Keratinocyte (primary cell): Measurements from ENCODE around the gene NMB. TPM values are rescaled to one million over a fixed set of nuclear protein-coding genes. Genes with fewer than 3 reads are reported as not detected.

Experiments used
- DNase-seq: peaks from one replicate; pipeline ENCODE4 v3.0.0-alpha.2; 2011; ENCODE audit warnings: low read depth, missing footprints, low spot score
- FAIRE-seq: peaks from 2 replicates; lab custom pipeline; 2011; peaks lifted over from hg19 to GRCh38; lab: Jason Lieb, UNC
- H2AFZ ChIP-seq: 2 replicates; pipeline ENCODE4 v1.6.0; 2012; ENCODE audit warnings: low read length, control low read depth, inconsistent platforms; ENCODE audit not compliant: control insufficient read depth
- H3K27ac ChIP-seq: 2 replicates; pipeline ENCODE4 v1.5.1; 2011; ENCODE audit warnings: low read length; ENCODE audit not compliant: control insufficient read depth, insufficient read depth
- H3K27me3 ChIP-seq: 3 replicates; pipeline ENCODE4 v1.6.0; 2011; ENCODE audit warnings: low read length; ENCODE audit not compliant: control insufficient read depth, insufficient read depth; ENCODE audit errors: extremely low read depth
- H3K36me3 ChIP-seq, 2 experiments: 2 replicates in 1 of 2; 3 replicates in 1 of 2; pipeline ENCODE4 v1.5.1; 2011; ENCODE audit warnings: low read length in 2 of 2, mild to moderate bottlenecking in 1 of 2; ENCODE audit not compliant: control insufficient read depth in 2 of 2, insufficient read depth in 2 of 2; ENCODE audit errors: extremely low read depth in 1 of 2
- H3K4me1 ChIP-seq: 3 replicates; pipeline ENCODE4 v1.5.1; 2011; ENCODE audit warnings: low read length; ENCODE audit not compliant: control insufficient read depth, insufficient read depth; ENCODE audit errors: extremely low read depth
- H3K4me2 ChIP-seq: 3 replicates; pipeline ENCODE4 v1.6.0; 2011; ENCODE audit warnings: low read depth, low read length; ENCODE audit not compliant: control insufficient read depth, insufficient read depth; ENCODE audit errors: extremely low read depth
- H3K4me3 ChIP-seq, 3 experiments: fragments of 200-600 bp in 1 of 3; sonication (generic) in 1 of 3; 2 replicates in 2 of 3; 3 replicates in 1 of 3; pipeline ENCODE4 v1.5.1; 2011 to 2016; ENCODE audit warnings: low read length in 3 of 3, mild to moderate bottlenecking in 3 of 3, control low read depth in 2 of 3, inconsistent platforms in 1 of 3, low read depth in 1 of 3, mixed read lengths in 1 of 3, mixed run types in 1 of 3, moderate library complexity in 1 of 3; ENCODE audit not compliant: control insufficient read depth in 2 of 3, insufficient read depth in 2 of 3; ENCODE audit errors: extremely low read depth in 1 of 3
- H3K79me2 ChIP-seq: 2 replicates; pipeline ENCODE4 v1.6.0; 2012; ENCODE audit warnings: low read length; ENCODE audit not compliant: control insufficient read depth, insufficient read depth
- H3K9ac ChIP-seq: 3 replicates; pipeline ENCODE4 v1.6.0; 2011; ENCODE audit warnings: low read length; ENCODE audit not compliant: control insufficient read depth, insufficient read depth; ENCODE audit errors: extremely low read depth
- H3K9me1 ChIP-seq: 3 replicates; pipeline ENCODE4 v1.6.0; 2011; ENCODE audit warnings: low read length; ENCODE audit not compliant: control insufficient read depth, insufficient read depth; ENCODE audit errors: extremely low read depth
- H3K9me3 ChIP-seq: 2 replicates; pipeline ENCODE4 v1.5.1; 2012; ENCODE audit warnings: low read depth, low read length; ENCODE audit not compliant: control insufficient read depth
- H4K20me1 ChIP-seq: 3 replicates; pipeline ENCODE4 v1.6.0; 2011; ENCODE audit warnings: low read length; ENCODE audit not compliant: control insufficient read depth, insufficient read depth; ENCODE audit errors: extremely low read depth
- EZH2 ChIP-seq: IDR thresholded peaks from one replicate; pipeline ENCODE4 v1.6.1; 2012; ENCODE audit warnings: inconsistent platforms, mild to moderate bottlenecking, low read length, moderate library complexity
- dilution Hi-C: fragments of 300-500 bp; cut with MboI; formaldehyde crosslinking; loops from one replicate; pipeline ENCODE4 v1.7.0; 2020; ENCODE audit warnings: low sequenced_read_pairs; ENCODE audit not compliant: extremely low pct_ligation_motif_present
- polyA minus RNA-seq, 3 experiments: library from RNA; depleted of rRNA, polyadenylated mRNA; stranded (reverse); fragments of >200 nt; gene quantifications; 1 replicate in 1 of 3; 2 replicates in 1 of 3; 3 replicates in 1 of 3; pipeline ENCODE4 v1.2.3, GENCODE V29; 2011
- polyA plus RNA-seq, 5 experiments: library from polyadenylated mRNA; depleted of rRNA in 3 of 5; stranded (reverse) in 3 of 5; stranded (forward) in 1 of 5; unstranded in 1 of 5; fragments of >200 nt; gene quantifications; 1 replicate in 1 of 5; 2 replicates in 3 of 5; 3 replicates in 1 of 5; pipeline versions ENCODE4 v1.2.1 to v1.2.3, GENCODE V29; 2011 to 2012; ENCODE audit warnings: missing spikeins in 2 of 5, low read depth in 1 of 5, low replicate concordance in 1 of 5
- TF ChIP-seq, protein P1 (sequence below), 3 experiments: IDR thresholded peaks in 1 of 3; conservative IDR thresholded peaks in 1 of 3; optimal IDR thresholded peaks in 1 of 3; 2 replicates in 2 of 3; 3 replicates in 1 of 3; pipeline versions ENCODE3 to v1.5.1; 2011; ENCODE audit warnings: low read length in 3 of 3, mild to moderate bottlenecking in 3 of 3, moderate library complexity in 2 of 3, control low read depth in 1 of 3, inconsistent platforms in 1 of 3; ENCODE audit not compliant: insufficient read depth in 2 of 3; ENCODE audit errors: extremely low read depth in 1 of 3

Gene NMB
- polyA plus RNA-seq = 2.8 to 4.1 TPM (median 3.9 TPM) in 3 replicates
- polyA plus RNA-seq (2011; ENCODE audit: low read depth) = 0.36 TPM
- polyA plus RNA-seq (2011; cell fraction: cytosol; rRNA removed) = 2.8 and 3.8 TPM in 2 replicates
- 1.2 and 1.3 TPM in 2 replicates for polyA plus RNA-seq (2011; cell fraction: nucleus; rRNA removed)
- 1.9 and 6.2 TPM in 2 replicates for polyA plus RNA-seq (2012; ENCODE audit: low replicate concordance)
- 0.29 to 1.4 TPM (median 0.66 TPM) in 3 replicates for polyA minus RNA-seq
- polyA minus RNA-seq (2011; cell fraction: cytosol; rRNA and poly(A)+ RNA removed) = 2.7 TPM
- polyA minus RNA-seq (2011; cell fraction: nucleus; rRNA and poly(A)+ RNA removed) = 0.95 and 1.1 TPM in 2 replicates

GRCh38 chr15:84658080-84658787 is at the start of gene NMB:
TSS of gene NMB (minus strand) at chr15:84658199. CDS start at chr15:84658152, 47 bp downstream.
- dilution Hi-C loops = no loop called here
- Histone ChIP-seq H3K9me3 (no peaks in the 10 kb centered on the region), H3K27me3 (no peaks in the 10 kb centered on the region), H3K27ac (peak within 1 kb of the TSS; percentile 38), H3K36me3 (peaks cover 0 to 5% of the 10 kb centered on the region in 2 experiments), H3K4me2 (peak within 1 kb of the TSS; percentile 70), H3K9me1 (no peaks in the 10 kb centered on the region), H4K20me1 (no peaks in the 10 kb centered on the region), H3K4me3 (peak within 1 kb of the TSS; percentile 37 to 71 (median 65)), H3K4me1 (peaks cover 21% of the 10 kb centered on the region), H2AFZ (peak within 1 kb of the TSS; percentile 70), H3K9ac (peak within 1 kb of the TSS; percentile 73), H3K79me2 (peaks cover 8% of the 10 kb centered on the region)
- FAIRE-seq (no peak), DNase-seq (no peak)
- no peak for TF ChIP-seq EZH2
- TF ChIP-seq, protein P1, sequence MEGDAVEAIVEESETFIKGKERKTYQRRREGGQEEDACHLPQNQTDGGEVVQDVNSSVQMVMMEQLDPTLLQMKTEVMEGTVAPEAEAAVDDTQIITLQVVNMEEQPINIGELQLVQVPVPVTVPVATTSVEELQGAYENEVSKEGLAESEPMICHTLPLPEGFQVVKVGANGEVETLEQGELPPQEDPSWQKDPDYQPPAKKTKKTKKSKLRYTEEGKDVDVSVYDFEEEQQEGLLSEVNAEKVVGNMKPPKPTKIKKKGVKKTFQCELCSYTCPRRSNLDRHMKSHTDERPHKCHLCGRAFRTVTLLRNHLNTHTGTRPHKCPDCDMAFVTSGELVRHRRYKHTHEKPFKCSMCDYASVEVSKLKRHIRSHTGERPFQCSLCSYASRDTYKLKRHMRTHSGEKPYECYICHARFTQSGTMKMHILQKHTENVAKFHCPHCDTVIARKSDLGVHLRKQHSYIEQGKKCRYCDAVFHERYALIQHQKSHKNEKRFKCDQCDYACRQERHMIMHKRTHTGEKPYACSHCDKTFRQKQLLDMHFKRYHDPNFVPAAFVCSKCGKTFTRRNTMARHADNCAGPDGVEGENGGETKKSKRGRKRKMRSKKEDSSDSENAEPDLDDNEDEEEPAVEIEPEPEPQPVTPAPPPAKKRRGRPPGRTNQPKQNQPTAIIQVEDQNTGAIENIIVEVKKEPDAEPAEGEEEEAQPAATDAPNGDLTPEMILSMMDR (optimal IDR thresholded peaks at IDR 0.05 in 1 of 3, IDR thresholded peaks at IDR 0.05 in 1 of 3, conservative IDR thresholded peaks at IDR 0.05 in 1 of 3; ENCODE audit: extremely low read depth in 1 of 3, insufficient read depth in 2 of 3, low read length in 3 of 3) = peak; percentile 30 to 70 (median 47)

GRCh38 chr15:84703808-84704207 is 45.8 kb upstream of the NMB start:
- FAIRE-seq = no peak
- H3K27me3 ChIP-seq = no peaks in the 10 kb centered on the region
- H3K79me2 ChIP-seq = peaks cover 90% of the 10 kb centered on the region
- no peak for DNase-seq
- H3K4me2 ChIP-seq = no peak overlapping the region
- TF ChIP-seq EZH2 = no peak
- TF ChIP-seq, protein P1 (optimal IDR thresholded peaks at IDR 0.05 in 1 of 3, IDR thresholded peaks at IDR 0.05 in 1 of 3, conservative IDR thresholded peaks at IDR 0.05 in 1 of 3; ENCODE audit: extremely low read depth in 1 of 3, insufficient read depth in 2 of 3, low read length in 3 of 3) = no peak
- H3K9me1 ChIP-seq = no peaks in the 10 kb centered on the region
- H3K36me3 ChIP-seq = peaks cover 0 to 3% of the 10 kb centered on the region in 2 experiments
- dilution Hi-C loops = no loop called here
- no peak overlapping the region for H3K4me3 ChIP-seq
- no peaks in the 10 kb centered on the region for H3K9me3 ChIP-seq
- H3K4me1 ChIP-seq = no peaks in the 10 kb centered on the region
- H2AFZ ChIP-seq = no peak overlapping the region
- H3K27ac ChIP-seq = no peak overlapping the region
- peaks cover 13% of the 10 kb centered on the region for H4K20me1 ChIP-seq
- no peak overlapping the region for H3K9ac ChIP-seq
